Fibroblast of lung (primary cell): ENCODE measurements around the gene IFIT1B. TPM values are rescaled to one million over a fixed set of nuclear protein-coding genes. Genes with fewer than 3 reads are reported as not detected.
A peak's percentile ranks its signal among the peaks of the same experiment; 100 is the strongest.
"Not testable (repeated sequence)": the region's sequence is repeated elsewhere in the genome, so short reads cannot be mapped to it uniquely, and the experiment has no call there.

Experiments used
- DNase-seq, 2 donors: peaks; one replicate each; pipeline versions ENCODE4 v3.0.0 to v3.0.0-alpha.2; 2010; ENCODE audit warnings: low read depth in 2 of 2
- H2AFZ ChIP-seq: 2 replicates; pipeline ENCODE4 v1.5.1; 2012; ENCODE audit warnings: low read length, control low read depth, inconsistent platforms
- H3K27ac ChIP-seq: 2 replicates; pipeline ENCODE4 v1.5.1; 2011; ENCODE audit warnings: low read length, control low read depth; ENCODE audit not compliant: insufficient read depth
- H3K27me3 ChIP-seq: 2 replicates; pipeline ENCODE4 v1.5.1; 2011; ENCODE audit warnings: mild to moderate bottlenecking, low read length; ENCODE audit not compliant: control insufficient read depth, insufficient read depth
- H3K36me3 ChIP-seq: 2 replicates; pipeline ENCODE4 v1.5.1; 2011; ENCODE audit warnings: low read length; ENCODE audit not compliant: control insufficient read depth, insufficient read depth
- H3K4me1 ChIP-seq: 2 replicates; pipeline ENCODE4 v1.5.1; 2011; ENCODE audit warnings: low read length; ENCODE audit not compliant: control insufficient read depth, insufficient read depth; ENCODE audit errors: extremely low read depth
- H3K4me2 ChIP-seq: 2 replicates; pipeline ENCODE4 v1.5.1; 2011; ENCODE audit warnings: low read length, control low read depth; ENCODE audit not compliant: insufficient read depth; ENCODE audit errors: extremely low read depth
- H3K4me3 ChIP-seq, 4 experiments: fragments of 200-600 bp in 1 of 4; sonication (generic) in 1 of 4; replicated peaks in 1 of 4; 2 replicates each; pipeline ENCODE4 v1.5.1; 2011 to 2016; ENCODE audit warnings: low read length in 4 of 4, low read depth in 3 of 4, mild to moderate bottlenecking in 3 of 4, control low read depth in 2 of 4, inconsistent platforms in 1 of 4, mixed read lengths in 1 of 4; ENCODE audit not compliant: insufficient read depth in 1 of 4; ENCODE audit errors: control extremely low read depth in 1 of 4
- H3K79me2 ChIP-seq: 2 replicates; pipeline ENCODE4 v1.5.1; 2012; ENCODE audit warnings: mild to moderate bottlenecking, low read length, inconsistent platforms; ENCODE audit not compliant: control insufficient read depth, insufficient read depth
- H3K9ac ChIP-seq: 2 replicates; pipeline ENCODE4 v1.5.1; 2011; ENCODE audit warnings: mild to moderate bottlenecking, low read length, control low read depth; ENCODE audit not compliant: insufficient read depth
- H3K9me3 ChIP-seq: 2 replicates; pipeline ENCODE4 v1.5.1; 2012; ENCODE audit warnings: low read depth, low read length; ENCODE audit not compliant: control insufficient read depth, insufficient read depth
- H4K20me1 ChIP-seq: 2 replicates; pipeline ENCODE4 v1.5.1; 2011; ENCODE audit warnings: low read length; ENCODE audit not compliant: control insufficient read depth, insufficient read depth; ENCODE audit errors: extremely low read depth
- CTCF ChIP-seq, 2 donors: IDR thresholded peaks in 1 of 2; conservative IDR thresholded peaks in 1 of 2; 1 replicate in 1 of 2; 2 replicates in 1 of 2; pipeline ENCODE4 v1.5.1; 2011 to 2012; ENCODE audit warnings: low read length in 2 of 2, control low read depth in 1 of 2, inconsistent platforms in 1 of 2, low read depth in 1 of 2, mild to moderate bottlenecking in 1 of 2
- EZH2 ChIP-seq: IDR thresholded peaks from 2 replicates; pipeline ENCODE4 v1.5.1; 2012; ENCODE audit warnings: low read length, control low read depth, mild to moderate bottlenecking; ENCODE audit errors: missing control alignments
- polyA plus RNA-seq, 2 donors: library from polyadenylated mRNA; depleted of rRNA in 1 of 2; stranded (reverse) in 1 of 2; unstranded in 1 of 2; fragments of >200 nt; gene quantifications; 2 replicates each; pipeline ENCODE4 v1.2.1, GENCODE V29; 2011 to 2012; ENCODE audit warnings: missing spikeins in 1 of 2
- total RNA-seq: library from RNA; depleted of rRNA; stranded (reverse); fragments of >200 nt; gene quantifications from 2 replicates; pipeline ENCODE4 v1.2.1, GENCODE V29; 2014

Gene IFIT1B
- total and polyA plus RNA-seq, 2 donors (not counting 1 experiment from before 2014, with no cell fraction given): under 0.01 TPM; not detected in 1

- not testable (repeated sequence) for H2AFZ ChIP-seq, H3K9ac ChIP-seq, H3K36me3 ChIP-seq, H3K9me3 ChIP-seq, H3K4me2 ChIP-seq, H3K4me1 ChIP-seq, H3K27ac ChIP-seq, DNase-seq, H4K20me1 ChIP-seq, H3K4me3 ChIP-seq, H3K27me3 ChIP-seq, H3K79me2 ChIP-seq
These were observed 32.7 kb downstream of the IFIT1B start for GRCh38 chr10:89410551-89410950.

GRCh38 chr10:89411135-89411534 lies 33.3 kb downstream of the IFIT1B start:
- not testable (repeated sequence) for H3K36me3 ChIP-seq, H3K4me3 ChIP-seq, H3K9me3 ChIP-seq, H3K9ac ChIP-seq, H3K79me2 ChIP-seq, H3K27ac ChIP-seq, H4K20me1 ChIP-seq, H2AFZ ChIP-seq, DNase-seq, H3K4me2 ChIP-seq, H3K4me1 ChIP-seq, H3K27me3 ChIP-seq

GRCh38 chr10:89412276-89412675 lies 34.4 kb downstream of the IFIT1B start:
- peaks cover 16% of the 10 kb centered on the region for H3K79me2 ChIP-seq
- H4K20me1 ChIP-seq, H3K27ac ChIP-seq, H2AFZ ChIP-seq, H3K4me1 ChIP-seq, H3K9me3 ChIP-seq, H3K9ac ChIP-seq, H3K4me3 ChIP-seq, H3K4me2 ChIP-seq, DNase-seq, H3K27me3 ChIP-seq, H3K36me3 ChIP-seq: not testable (repeated sequence)

- Histone ChIP-seq H3K4me3 (peak overlapping the region in 2 of 4 experiments; percentile 75 to 85), H2AFZ (no peak overlapping the region)
These were observed 35.6 kb downstream of the IFIT1B start for GRCh38 chr10:89413398-89413912.

More at GRCh38 chr10:89413398-89413912, 35.6 kb downstream of the IFIT1B start:
- Histone ChIP-seq H3K27me3 (no peaks in the 10 kb centered on the region), H3K9me3 (no peaks in the 10 kb centered on the region), H3K9ac (no peak overlapping the region), H4K20me1 (no peaks in the 10 kb centered on the region), H3K79me2 (peaks cover 23% of the 10 kb centered on the region), H3K36me3 (no peaks in the 10 kb centered on the region), H3K4me1 (peaks cover 5% of the 10 kb centered on the region), H3K27ac (no peak overlapping the region), H3K4me2 (peak overlapping the region; percentile 84)
- TF ChIP-seq CTCF (conservative IDR thresholded peaks at IDR 0.05 in 1 of 2, IDR thresholded peaks at IDR 0.05 in 1 of 2; ENCODE audit: low read depth in 1 of 2, low read length in 2 of 2): no peak
- no peak for TF ChIP-seq EZH2
- no peak for DNase-seq
